Measurements from ENCODE around the gene KCNA10.

DNA sequence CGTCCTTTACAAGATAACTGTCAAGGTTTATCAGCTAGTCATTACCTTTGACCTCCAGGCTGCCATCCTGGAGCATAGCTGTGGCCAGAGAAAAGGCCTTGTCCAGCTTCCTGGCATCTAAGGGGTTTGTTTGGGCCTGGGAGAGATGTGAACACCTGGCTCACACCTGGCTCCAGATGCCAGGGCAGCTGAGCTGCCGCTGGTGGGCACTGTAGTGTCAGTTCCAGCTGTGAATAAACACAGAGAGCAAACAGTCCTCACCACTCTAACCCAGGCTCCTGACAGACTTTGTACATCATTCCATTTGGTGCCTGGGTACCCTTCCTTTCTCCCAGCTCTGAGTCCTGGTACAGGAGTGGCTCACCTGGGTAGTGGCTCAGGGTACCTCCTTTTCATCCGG is 14.3 kb upstream of the KCNA10 start:
- TF ChIP-seq POLR2A (IDR thresholded peaks at IDR 0.05; ENCODE audit: low read depth, low read length): no peak
- no peak for TF ChIP-seq CTCF (IDR thresholded peaks at IDR 0.05; ENCODE audit: extremely low read depth in 1 of 2, insufficient read depth in 1 of 2, low read depth in 1 of 2, low read length in 2 of 2)
- TF ChIP-seq POLR2AphosphoS5 (IDR thresholded peaks at IDR 0.05; ENCODE audit: insufficient read depth, low read depth, low read length): no peak
- no peak for TF ChIP-seq JUN (IDR thresholded peaks at IDR 0.05; ENCODE audit: borderline replicate concordance, insufficient read depth, insufficient read length, low read depth)
- TF ChIP-seq MAX (IDR thresholded peaks at IDR 0.05; ENCODE audit: insufficient read depth, insufficient read length): no peak
- TF ChIP-seq EZH2 (IDR thresholded peaks at IDR 0.05; ENCODE audit: borderline replicate concordance, low read depth, low read length, severe bottlenecking): no peak
